GM21576 (cell line): Measurements from ENCODE around the gene PIP5K1B.
"Not testable (repeated sequence)": the region's sequence is repeated elsewhere in the genome, so short reads cannot be mapped to it uniquely, and the experiment has no call there.

Experiments
- ATAC-seq: cut with Tn5 transposase; IDR thresholded peaks from one replicate; pipeline ENCODE4 v1.9.1; 2021; ENCODE audit warnings: mild to moderate bottlenecking, moderate library complexity; ENCODE audit not compliant: unreplicated experiment

The PIP5K1B gene

GRCh38 chr9:68978501-68978900, 273.5 kb downstream of the PIP5K1B start:
- no peak for ATAC-seq

DNA sequence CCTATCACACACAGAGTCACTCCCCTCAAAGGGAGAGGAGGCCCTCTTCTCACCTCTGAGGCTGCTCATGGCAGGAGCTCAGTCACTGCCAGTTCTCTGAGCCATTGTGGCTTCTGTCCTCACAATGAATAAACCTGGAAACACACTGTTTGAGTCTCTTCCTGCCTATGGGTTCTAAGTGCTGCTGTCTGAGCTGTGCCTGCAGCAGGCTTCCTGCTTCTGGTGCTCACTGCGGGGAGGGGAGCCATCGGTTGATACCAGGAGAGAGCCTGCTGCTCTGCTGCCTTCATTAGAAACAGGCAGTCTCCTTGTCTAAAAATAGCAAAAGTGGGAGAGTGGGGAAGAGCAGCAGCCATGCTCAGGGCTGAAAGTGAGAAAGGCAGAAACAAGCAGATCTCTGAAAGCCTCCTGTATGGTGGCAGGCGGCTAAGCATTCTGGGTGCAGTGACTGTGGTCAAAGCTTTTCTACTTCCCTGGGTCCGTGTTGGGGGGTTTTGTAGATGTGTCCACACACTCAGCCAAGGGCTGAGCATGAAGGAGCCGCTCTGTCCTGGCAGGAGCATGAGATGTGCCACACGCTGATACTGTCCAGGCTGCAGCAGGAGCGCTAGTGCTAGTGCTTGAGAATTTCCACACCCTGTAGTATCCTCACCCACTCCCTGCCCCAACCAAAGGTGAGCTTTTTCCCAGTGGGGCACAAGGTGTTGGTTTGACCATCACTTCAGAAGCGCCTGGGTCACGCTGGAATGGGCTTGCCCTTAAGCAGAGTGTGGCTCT, 274.7 kb downstream of the PIP5K1B start:
- ATAC-seq: no peak

- no peak for ATAC-seq
Measured at GRCh38 chr9:68980341-68980914, 275.4 kb downstream of the PIP5K1B start.

GRCh38 chr9:68981789-68982188, 276.7 kb downstream of the PIP5K1B start:
- peak; percentile 52 for ATAC-seq

DNA sequence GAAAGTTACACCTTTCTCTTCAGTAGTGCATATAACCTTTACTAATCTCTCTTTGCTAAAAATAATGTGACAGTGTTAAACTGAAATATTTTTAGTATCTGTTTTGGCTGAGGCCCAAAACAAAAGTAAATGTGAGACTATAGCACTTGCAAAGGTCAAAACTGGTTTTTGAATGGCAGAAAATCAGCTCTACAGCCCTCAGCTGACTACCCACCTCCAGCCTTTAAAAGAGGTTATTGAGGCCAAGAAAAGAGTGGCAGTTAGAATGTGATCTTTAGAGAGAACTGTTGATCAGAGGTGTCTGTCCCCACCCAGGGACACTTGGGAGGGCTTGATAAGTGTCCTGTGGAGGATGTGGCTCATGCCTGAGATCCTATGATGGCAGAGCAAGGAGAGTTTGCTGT, 278.0 kb downstream of the PIP5K1B start:
- peak; percentile 36 for ATAC-seq

DNA sequence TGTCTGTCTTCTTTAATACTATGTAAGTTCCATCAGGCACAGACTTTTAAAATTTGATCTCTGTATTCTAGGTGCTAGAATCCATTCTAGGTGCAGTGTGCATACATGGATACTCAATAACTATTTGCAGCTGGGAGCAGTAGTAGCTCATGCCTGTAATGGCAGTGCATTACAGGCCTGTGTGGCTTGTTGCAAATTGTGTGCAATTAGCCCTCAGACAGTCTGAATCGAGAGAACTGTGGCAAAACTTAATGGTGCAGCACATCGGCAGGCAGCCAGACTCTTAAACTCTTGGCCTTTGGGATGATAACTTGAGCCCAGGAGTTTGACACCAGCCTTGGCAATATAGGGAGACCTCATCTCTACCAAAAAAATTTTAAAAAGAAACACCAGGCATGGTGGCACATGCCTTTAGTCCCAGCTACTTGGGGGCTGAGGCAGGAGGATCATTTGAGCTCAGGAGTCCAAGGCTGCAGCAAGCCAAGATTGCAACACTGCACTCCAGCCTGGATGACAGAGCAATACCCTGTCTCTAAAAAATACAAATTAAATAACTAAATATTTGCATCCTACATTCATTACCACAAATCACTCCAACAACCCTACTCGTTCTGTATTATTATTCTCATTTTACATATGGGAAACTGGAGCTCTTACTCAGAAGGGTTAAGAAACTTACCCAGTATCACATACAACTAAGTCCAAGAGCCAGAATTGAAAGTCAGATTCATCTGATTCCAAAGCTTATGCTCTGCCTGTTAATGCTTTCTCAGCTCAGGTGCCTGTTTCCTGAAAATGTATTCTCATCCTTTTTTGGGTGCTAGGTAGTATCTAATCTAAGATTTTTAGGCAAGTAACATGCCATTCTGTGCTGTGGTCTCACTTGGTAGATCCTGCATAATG, 278.7 kb downstream of the PIP5K1B start:
- ATAC-seq: no peak

- ATAC-seq: not testable (repeated sequence)
Measured at GRCh38 chr9:68986949-68987348, 281.9 kb downstream of the PIP5K1B start.

DNA sequence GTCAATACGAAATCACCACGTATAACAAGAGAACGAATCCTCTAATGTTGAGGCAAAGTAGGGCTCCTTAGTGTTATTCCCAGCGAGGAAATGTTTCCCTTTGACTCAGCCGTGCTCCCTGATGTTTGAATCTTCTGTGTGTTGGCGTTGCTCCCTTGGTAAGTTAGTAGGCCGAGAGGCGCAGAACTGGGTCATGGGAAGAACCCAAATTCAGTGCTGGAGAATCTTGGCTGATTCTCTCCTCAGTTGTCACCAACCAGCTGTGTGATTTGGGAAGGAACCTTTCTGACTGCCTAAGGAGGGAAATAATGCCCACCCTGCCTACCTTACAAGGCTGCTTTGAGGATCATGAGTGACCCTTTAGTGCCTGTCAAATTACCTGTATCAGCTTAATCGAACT, 286.4 kb downstream of the PIP5K1B start:
- no peak for ATAC-seq

DNA sequence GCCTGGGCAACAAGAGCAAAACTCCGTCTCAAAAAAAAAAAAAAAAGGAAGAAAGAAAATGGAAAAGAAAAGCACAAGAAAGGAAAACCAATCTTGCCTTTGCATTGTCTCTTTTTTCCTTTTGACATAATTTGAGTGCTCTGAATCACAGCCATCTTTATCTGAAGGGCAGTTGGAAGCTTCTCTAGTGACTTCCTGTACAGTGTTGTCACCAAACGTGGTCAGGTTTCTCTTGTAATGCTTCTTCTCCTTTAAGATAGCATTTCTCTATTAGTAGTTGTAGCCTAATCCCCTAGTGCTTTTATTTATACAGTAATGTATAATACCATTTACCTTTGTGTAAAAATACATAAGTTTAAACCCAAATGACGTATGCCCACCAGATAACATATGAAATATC, 290.7 kb downstream of the PIP5K1B start:
- ATAC-seq: no peak

GRCh38 chr9:68996462-68996861, 291.4 kb downstream of the PIP5K1B start:
- ATAC-seq: no peak

DNA sequence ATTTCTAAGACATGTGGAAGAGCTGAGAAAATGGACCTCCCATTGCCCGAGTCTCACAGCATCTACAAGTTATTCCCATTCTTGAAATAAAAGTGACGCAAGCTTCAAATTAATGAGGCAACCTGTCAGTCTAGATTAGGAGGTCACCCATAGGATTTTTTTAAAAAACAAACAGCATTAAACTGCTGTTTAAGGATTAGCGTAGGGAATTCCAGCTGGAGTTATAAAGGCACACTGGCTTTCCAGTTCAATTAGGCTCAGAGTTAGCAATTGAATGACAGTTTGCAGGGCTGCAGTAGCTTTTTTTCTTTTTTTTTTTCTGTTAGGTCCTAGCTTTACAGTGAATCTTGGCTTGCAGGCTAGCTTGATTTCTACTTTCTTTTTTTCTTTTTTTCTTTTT, 292.6 kb downstream of the PIP5K1B start:
- no peak for ATAC-seq

DNA sequence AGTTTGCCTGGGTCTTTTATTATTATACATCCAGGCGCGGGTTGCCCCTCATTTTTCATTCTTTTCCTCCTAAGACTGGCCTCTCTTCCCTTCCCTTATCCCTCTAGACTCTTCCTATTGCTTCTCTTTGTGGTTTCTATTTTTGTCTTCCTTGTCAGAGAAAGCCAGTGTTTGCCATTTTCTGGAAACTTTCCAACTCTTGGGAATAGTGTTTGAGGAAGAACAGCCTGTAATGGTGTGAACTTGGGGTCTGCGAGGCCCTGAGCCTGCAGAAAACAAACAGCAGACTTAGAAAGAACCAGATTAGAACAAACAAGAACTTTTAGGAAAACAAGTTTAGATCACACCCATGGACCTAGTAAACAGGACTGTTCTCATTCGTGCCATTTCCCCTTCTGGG, 293.3 kb downstream of the PIP5K1B start:
- ATAC-seq: no peak

DNA sequence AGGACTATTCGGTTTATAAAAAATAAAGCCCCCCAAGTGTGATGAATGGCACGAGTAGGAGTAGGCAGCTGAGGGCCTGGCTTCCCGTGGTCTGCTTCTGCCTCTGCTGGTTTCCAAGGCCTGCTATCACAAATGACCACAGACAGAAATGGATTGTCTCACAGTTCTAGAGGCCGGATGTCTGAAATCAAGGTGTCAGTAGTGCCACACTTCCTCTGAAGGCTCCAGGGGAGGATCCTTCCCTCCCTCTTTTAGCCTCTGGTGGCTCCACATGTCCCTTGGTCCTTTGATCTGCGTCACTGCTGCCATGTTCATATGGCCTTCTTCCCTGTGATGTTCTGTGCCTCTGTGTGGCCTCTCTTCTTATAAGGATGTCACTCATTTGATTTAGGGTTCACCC, 293.8 kb downstream of the PIP5K1B start:
- no peak for ATAC-seq

DNA sequence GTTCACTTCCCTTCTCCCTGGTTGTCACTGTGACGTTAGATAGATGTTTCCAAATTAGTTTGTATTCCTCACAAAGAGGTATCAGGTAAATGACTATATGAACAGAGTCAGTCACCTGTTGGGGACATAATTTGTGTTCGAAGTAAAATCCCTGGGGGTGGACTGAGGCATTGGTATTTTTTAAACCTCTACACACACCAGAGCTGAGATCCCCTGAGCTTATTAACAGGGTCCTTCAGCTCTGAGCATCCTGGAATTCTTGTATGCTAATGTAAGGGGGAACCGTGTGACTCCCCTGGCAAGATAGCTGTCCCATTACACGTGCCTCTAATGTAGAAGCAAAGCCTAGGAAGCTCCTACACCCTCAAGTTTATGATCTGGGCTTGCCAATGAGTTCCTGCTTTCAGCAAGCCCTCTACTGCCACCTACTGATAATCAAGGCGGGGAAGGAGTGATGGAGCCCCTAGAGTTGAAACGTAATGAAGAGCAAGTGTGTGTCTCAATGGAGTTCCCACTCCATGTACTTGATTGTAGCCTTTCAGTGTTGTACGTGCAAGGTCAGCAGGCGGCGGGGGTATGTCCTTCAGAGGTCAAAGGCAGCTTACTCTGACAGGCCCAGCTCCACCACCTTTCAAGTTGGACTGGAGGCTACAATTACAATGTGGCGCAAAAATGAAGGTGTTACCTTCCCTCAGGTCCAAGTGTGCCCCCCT, 294.5 kb downstream of the PIP5K1B start:
- ATAC-seq: peak; percentile 89

DNA sequence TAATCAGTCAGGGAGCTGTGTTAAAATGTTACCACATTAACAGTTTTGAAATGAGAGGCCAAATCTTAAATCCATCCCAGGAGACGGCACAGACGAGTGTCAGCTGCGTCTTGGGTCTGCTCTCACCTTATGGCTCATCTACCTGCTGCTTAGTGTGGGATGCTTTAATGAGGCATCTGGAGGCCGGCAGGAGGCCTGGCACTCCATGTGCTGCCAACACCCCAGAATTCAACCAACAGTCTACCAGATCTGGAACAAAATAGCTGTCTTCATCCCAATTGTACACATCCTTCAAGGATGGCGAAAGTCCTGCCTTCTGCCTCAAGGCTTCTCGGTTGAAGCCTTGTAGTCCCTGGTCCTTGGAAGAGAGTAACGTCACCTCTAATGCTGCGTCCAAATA, 296.9 kb downstream of the PIP5K1B start:
- no peak for ATAC-seq

DNA sequence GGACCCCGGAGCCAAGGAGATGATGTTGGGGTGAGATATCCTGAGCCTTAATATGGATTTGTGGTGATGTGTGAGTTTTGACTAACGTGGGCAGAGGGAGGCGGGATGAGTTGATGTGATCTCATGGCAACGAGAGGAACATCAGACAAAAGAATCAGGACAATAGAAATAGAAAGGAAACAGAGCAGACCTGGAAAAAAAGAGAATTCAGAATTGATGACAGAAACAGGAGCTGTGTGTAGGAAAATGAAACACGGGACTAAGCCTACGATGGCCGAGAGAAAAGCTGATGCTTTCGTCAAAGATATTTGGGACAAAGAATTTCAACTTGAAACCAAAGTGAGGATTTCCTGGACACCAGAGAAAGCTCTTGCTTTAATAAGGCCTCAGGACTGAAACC, 298.0 kb downstream of the PIP5K1B start:
- ATAC-seq: no peak

- no peak for ATAC-seq
Measured at GRCh38 chr9:69004836-69005235, 299.8 kb downstream of the PIP5K1B start.

DNA sequence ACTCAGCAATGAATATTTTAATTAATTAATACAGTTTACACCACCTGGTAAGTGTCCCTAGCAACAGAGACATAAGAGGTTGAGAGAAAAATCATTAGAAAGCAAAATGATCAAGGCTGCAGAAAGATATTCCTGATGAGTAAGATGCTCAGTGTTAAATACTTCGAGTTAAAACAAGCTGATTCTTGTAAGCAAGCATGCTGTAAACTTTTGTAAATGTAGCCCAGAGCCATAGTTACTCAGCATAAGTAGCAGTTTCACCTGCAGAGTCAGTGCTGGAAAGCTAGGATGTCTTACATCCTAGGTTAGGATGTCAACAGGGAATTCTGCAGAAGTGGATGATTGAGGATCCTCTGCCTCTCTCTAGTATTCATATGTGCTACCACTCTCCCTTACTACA, 304.7 kb downstream of the PIP5K1B start:
- ATAC-seq: no peak

DNA sequence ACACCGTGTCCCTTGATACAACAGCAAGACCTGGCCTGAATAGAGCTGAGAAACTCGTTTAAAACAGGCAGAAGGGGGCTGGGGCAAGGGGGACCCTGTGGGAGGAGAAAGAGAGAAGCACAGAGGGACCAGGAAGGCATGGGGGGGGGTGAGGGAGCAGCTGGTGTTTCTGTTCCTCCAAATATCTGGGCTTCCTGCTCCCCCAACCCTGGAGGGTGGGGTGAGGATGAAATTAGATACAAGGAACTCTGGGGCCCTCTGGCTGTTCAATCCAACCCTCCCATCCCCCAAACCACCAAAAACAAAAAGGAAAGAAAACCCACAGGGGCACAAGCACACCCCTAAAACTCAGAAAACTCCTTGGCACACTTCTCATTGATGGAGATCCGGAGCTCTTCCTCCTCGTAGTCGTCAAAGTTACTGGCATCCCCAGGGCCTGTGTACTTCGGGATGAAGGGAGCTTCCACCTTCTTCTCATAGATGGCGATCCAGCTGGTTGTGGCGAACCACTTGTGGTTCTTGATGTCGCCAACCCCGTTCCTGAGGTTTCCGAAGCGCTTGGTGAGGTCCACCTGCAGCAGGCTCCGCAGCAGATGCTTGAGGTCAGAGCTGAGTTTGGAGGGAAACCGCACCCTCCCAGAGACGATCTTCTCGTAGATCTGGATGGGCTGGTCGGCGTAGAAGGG, 307.8 kb downstream of the PIP5K1B start:
- no peak for ATAC-seq

GRCh38 chr9:69013382-69013727, 308.3 kb downstream of the PIP5K1B start:
- no peak for ATAC-seq

GRCh38 chr9:69014013-69014412, 309.0 kb downstream of the PIP5K1B start, which contains the start of gene PRKACG:
Gene PRKACG, minus strand, starts transcription at chr9:69014113. Its CDS starts 21 bp downstream, at chr9:69014092.
- ATAC-seq: no peak
